MM.1S (cell line): ENCODE results near the gene KDM2A.

Experiments
- DNase-seq: peaks from one replicate; pipeline ENCODE4 v3.0.0-alpha.2; 2015
- H2AFZ ChIP-seq: fragments of 300-600 bp; sonication (generic); 2 replicates; pipeline ENCODE4 v1.6.0; 2016; ENCODE audit warnings: antibody characterized with exemption, low read length
- H3F3A ChIP-seq: fragments of 300-600 bp; sonication (generic); 2 replicates; pipeline ENCODE4 v1.6.1; 2016; ENCODE audit warnings: mild to moderate bottlenecking, antibody characterized with exemption, low read length, moderate library complexity, mixed read lengths; ENCODE audit not compliant: insufficient read depth
- H3K27ac ChIP-seq: fragments of 300-600 bp; sonication (generic); 2 replicates; pipeline ENCODE4 v1.5.1; 2016; ENCODE audit warnings: mild to moderate bottlenecking, low read length
- H3K27me3 ChIP-seq: fragments of 300-600 bp; sonication (generic); replicated peaks from 2 replicates; pipeline ENCODE4 v1.6.0; 2016; ENCODE audit warnings: low read length; ENCODE audit not compliant: insufficient read depth
- H3K36me3 ChIP-seq: fragments of 300-600 bp; sonication (generic); replicated peaks from 2 replicates; pipeline ENCODE4 v1.6.1; 2016; ENCODE audit warnings: mild to moderate bottlenecking, low read length, mixed read lengths; ENCODE audit not compliant: insufficient read depth
- H3K4me1 ChIP-seq: fragments of 300-600 bp; sonication (generic); 2 replicates; pipeline ENCODE4 v1.6.1; 2016; ENCODE audit warnings: low read length, mixed read lengths
- H3K4me2 ChIP-seq: fragments of 300-600 bp; sonication (generic); 2 replicates; pipeline ENCODE4 v1.6.0; 2016; ENCODE audit warnings: low read depth, low read length
- H3K4me3 ChIP-seq: fragments of 300-600 bp; sonication (generic); 2 replicates; pipeline ENCODE4 v1.5.1; 2016; ENCODE audit warnings: low read length, mixed read lengths
- H3K79me2 ChIP-seq: fragments of 300-600 bp; sonication (generic); 2 replicates; pipeline ENCODE4 v1.6.1; 2016; ENCODE audit warnings: mixed run types, low read length, mixed read lengths
- H3K9ac ChIP-seq: fragments of 300-600 bp; sonication (generic); 2 replicates; pipeline ENCODE4 v1.6.1; 2016; ENCODE audit warnings: low read length, mixed read lengths
- H3K9me2 ChIP-seq: fragments of 300-600 bp; sonication (generic); replicated peaks from 2 replicates; pipeline ENCODE4 v1.6.1; 2016; ENCODE audit warnings: mild to moderate bottlenecking, low read length, mixed read lengths; ENCODE audit not compliant: insufficient read depth
- H3K9me3 ChIP-seq: fragments of 300-600 bp; sonication (generic); replicated peaks from 2 replicates; pipeline ENCODE4 v1.6.1; 2016; ENCODE audit warnings: mild to moderate bottlenecking, low read length, mixed read lengths; ENCODE audit not compliant: insufficient read depth
- H4K20me1 ChIP-seq: fragments of 300-600 bp; sonication (generic); 2 replicates; pipeline ENCODE4 v1.6.1; 2016; ENCODE audit warnings: mild to moderate bottlenecking, low read length, moderate library complexity, mixed read lengths; ENCODE audit not compliant: insufficient read depth
- EZH2 ChIP-seq: fragments of 300-600 bp; sonication (generic); optimal IDR thresholded peaks from 2 replicates; pipeline ENCODE3; 2017; ENCODE audit warnings: low read depth, mild to moderate bottlenecking, antibody characterized with exemption, low read length, mixed read lengths
- EZH2phosphoT487 ChIP-seq: fragments of 300-600 bp; sonication (generic); IDR thresholded peaks from 2 replicates; pipeline ENCODE4 v1.6.1; 2018; ENCODE audit warnings: antibody characterized with exemption, low read length
- TF ChIP-seq, protein P1 (sequence below): fragments of 300-600 bp; sonication (generic); IDR thresholded peaks from 2 replicates; pipeline ENCODE4 v1.5.1; 2016; ENCODE audit warnings: antibody characterized with exemption, low read length, mixed read lengths

KDM2A gene

DNA sequence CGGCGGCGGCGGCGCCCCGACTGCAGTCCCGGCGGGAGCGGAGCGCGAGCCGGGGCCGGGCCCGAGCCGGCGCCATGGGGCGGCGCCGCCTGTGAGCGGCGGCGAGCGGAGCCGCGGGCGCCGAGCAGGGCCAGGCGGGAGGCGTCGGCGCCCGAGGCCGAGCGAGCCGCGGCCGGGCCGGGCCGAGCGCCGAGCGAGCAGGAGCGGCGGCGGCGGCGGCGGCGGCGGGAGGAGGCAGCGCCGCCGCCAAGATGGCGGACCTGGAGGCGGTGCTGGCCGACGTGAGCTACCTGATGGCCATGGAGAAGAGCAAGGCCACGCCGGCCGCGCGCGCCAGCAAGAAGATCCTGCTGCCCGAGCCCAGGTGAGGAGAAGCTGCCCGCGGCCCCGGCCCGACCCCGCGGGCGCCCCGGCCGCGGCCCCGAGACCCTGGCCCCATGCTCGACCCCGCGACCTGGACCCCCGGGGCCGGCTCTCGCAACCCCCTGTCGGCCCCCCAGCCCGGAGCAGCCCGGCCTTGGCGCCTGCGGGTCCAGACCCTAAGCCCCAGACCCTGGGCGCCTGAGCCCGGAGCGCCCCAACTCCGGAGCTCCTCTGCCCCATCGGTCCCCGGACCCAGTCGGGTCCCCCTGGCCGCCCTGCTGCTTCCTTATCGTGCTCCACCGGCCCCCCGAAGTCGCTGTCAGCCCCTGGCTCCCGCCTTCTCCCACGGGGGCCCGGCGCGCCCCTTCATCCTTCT is 147.6 kb downstream of the KDM2A start, which contains the start of gene GRK2:
GRK2 (plus strand) TSS at position 25 of the 739 bp plus-strand sequence; CDS start at position 252, 227 bp downstream.
- Histone ChIP-seq H3K4me3 (peak within 1 kb of the TSS; percentile 81), H4K20me1 (peaks cover 26% of the 10 kb centered on the region), H2AFZ (peak within 1 kb of the TSS; percentile 86), H3K9me3 (no peaks in the 10 kb centered on the region), H3K27ac (peak within 1 kb of the TSS; percentile 94), H3K4me2 (peak within 1 kb of the TSS; percentile 90), H3K9ac (peak within 1 kb of the TSS; percentile 92), H3K4me1 (peaks cover 57% of the 10 kb centered on the region), H3K9me2 (no peaks in the 10 kb centered on the region), H3K36me3 (no peaks in the 10 kb centered on the region), H3K27me3 (no peaks in the 10 kb centered on the region), H3F3A (peaks cover 25% of the 10 kb centered on the region), H3K79me2 (peaks cover 57% of the 10 kb centered on the region)
- TF ChIP-seq, protein P1, sequence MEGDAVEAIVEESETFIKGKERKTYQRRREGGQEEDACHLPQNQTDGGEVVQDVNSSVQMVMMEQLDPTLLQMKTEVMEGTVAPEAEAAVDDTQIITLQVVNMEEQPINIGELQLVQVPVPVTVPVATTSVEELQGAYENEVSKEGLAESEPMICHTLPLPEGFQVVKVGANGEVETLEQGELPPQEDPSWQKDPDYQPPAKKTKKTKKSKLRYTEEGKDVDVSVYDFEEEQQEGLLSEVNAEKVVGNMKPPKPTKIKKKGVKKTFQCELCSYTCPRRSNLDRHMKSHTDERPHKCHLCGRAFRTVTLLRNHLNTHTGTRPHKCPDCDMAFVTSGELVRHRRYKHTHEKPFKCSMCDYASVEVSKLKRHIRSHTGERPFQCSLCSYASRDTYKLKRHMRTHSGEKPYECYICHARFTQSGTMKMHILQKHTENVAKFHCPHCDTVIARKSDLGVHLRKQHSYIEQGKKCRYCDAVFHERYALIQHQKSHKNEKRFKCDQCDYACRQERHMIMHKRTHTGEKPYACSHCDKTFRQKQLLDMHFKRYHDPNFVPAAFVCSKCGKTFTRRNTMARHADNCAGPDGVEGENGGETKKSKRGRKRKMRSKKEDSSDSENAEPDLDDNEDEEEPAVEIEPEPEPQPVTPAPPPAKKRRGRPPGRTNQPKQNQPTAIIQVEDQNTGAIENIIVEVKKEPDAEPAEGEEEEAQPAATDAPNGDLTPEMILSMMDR, result no peak
- no peak for TF ChIP-seq EZH2
- no peak for TF ChIP-seq EZH2phosphoT487
- DNase-seq, result peak; percentile 55

DNA sequence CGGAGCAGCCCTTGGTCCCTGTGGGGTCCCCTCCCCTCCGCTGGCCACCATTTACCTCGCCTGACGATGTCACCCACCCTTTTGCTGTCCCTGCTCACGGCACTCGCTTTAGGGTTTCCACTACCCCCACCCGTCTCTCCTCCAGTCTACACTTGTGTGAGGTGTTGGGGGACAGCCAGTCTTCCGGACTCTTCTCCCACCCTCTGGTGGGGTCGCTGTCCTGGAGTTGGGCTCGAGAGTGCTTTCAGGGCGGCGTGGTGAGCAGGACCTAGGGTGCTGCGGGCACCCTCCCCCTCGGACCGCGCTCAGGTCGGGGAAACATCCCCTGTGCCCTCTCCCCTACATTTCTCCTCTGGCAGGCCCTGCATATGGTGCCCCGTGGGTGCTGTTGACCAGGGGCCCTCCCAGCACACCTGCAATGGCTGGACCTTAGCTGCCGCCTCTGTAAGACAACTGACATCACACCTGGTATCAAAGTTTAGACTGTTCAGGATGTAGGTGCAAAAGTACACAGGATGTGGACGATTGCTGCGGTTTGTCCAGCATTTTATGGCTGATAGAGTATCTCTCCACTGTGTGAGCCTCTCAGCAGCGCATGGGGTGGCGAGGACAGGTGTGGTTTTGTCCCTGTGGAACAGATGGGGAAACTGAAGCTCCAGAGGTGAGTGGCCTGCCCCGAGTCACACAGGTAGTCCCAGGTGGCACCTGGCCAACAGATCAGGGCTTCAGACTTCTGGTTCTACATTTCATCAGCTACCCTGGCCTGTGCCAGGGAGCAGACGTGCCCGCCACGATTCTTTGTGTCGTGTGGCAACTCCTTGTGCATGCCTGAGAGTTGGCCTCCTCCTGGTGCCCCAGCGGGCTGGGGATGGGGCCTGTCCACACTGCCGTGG is 148.4 kb downstream of the KDM2A start:
- DNase-seq, result peak; percentile 91
- Histone ChIP-seq H3K27me3 (no peaks in the 10 kb centered on the region), H3K79me2 (peaks cover 65% of the 10 kb centered on the region), H3K4me1 (peaks cover 57% of the 10 kb centered on the region), H3F3A (peaks cover 20% of the 10 kb centered on the region), H3K36me3 (no peaks in the 10 kb centered on the region; the same call in 1 of the 2 replicates), H3K27ac (peak overlapping the region; percentile 94), H4K20me1 (peaks cover 35% of the 10 kb centered on the region), H2AFZ (no peak overlapping the region), H3K9me2 (no peaks in the 10 kb centered on the region), H3K9ac (peak overlapping the region; percentile 92), H3K9me3 (no peaks in the 10 kb centered on the region), H3K4me3 (peak overlapping the region; percentile 81), H3K4me2 (peak overlapping the region; percentile 90)
- TF ChIP-seq, protein P1, result no peak

DNA sequence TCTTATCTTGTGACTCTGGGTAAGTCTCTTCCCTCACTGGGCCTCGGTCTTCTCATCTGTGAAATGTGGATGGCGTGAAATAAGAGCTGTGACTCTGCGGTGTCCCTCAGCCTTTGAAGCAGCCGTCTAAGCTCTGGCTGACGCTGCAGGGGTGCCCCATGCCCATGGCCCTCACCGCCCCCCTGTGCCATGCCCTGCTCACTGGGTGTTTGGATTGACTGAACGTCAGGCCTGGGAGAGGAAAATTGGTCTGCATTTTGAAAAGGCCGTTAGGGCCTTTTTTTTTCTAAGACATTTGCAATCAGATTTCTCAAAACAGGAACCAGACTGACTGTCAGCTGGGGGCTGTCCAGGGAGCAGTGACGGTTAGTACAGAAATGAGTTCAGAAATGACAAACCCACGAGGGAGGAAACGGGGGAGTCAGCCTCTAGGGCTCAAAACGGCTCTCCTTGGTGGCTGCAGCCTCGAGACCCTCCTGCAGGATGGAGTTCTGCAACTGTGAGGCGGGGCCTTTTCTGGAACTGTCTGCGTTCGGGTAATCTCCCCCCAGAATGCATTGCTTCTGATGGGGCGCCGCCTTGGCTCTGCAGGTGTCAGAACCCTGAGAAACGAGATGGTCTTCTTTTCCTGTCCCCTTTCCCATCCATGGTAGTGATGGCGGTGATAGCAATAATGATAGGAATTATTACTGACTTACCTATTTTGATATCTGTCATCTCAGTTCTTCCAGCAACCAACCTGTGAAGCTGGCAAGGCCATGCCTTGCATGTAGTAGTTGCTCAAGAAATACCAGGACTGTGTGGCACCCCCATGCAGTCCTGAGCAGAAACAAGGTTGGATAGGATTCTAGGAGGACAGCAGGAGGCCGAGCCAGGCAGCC is 149.3 kb downstream of the KDM2A start:
- peak; percentile 31 for DNase-seq
- H4K20me1 ChIP-seq, result peaks cover 43% of the 10 kb centered on the region
- H3K79me2 ChIP-seq, result peaks cover 74% of the 10 kb centered on the region
- no peak overlapping the region for H2AFZ ChIP-seq
- peaks cover 20% of the 10 kb centered on the region for H3F3A ChIP-seq
- peak overlapping the region; percentile 94 for H3K27ac ChIP-seq
- H3K27me3 ChIP-seq, result no peaks in the 10 kb centered on the region
- TF ChIP-seq, protein P1, result no peak
- TF ChIP-seq EZH2phosphoT487, result no peak
- no peak for TF ChIP-seq EZH2
- H3K9me2 ChIP-seq, result no peaks in the 10 kb centered on the region
- peak overlapping the region; percentile 92 for H3K9ac ChIP-seq
- H3K4me2 ChIP-seq, result peak overlapping the region; percentile 90
- peak overlapping the region; percentile 81 for H3K4me3 ChIP-seq
- peaks cover 58% of the 10 kb centered on the region for H3K4me1 ChIP-seq
- H3K36me3 ChIP-seq, result no peaks in the 10 kb centered on the region; the same call in 1 of the 2 replicates
- no peaks in the 10 kb centered on the region for H3K9me3 ChIP-seq
